ENCODE results near the gene SMIM21.
A peak's percentile ranks its signal among the peaks of the same experiment; 100 is the strongest.

SMIM21 gene

GRCh38 chr18:75378376-75379315, 48.9 kb downstream of the SMIM21 start:
- no peak for DNase-seq
- intact Hi-C loops (cut with DNase I): no loop called here

GRCh38 chr18:75377926-75378325, 49.6 kb downstream of the SMIM21 start:
- no peak for DNase-seq
- intact Hi-C loops (cut with DNase I): no loop called here

GRCh38 chr18:75377258-75377657, 50.2 kb downstream of the SMIM21 start:
- intact Hi-C loops (cut with DNase I): no loop called here
- DNase-seq: no peak

GRCh38 chr18:75376004-75376403, 51.5 kb downstream of the SMIM21 start:
- intact Hi-C loops (cut with DNase I): no loop called here
- DNase-seq: no peak

GRCh38 chr18:75375341-75375740, 52.2 kb downstream of the SMIM21 start:
- intact Hi-C loops (cut with DNase I): no loop called here
- no peak for DNase-seq

GRCh38 chr18:75374466-75374865, 53.0 kb downstream of the SMIM21 start:
- intact Hi-C loops (cut with DNase I): no loop called here

GRCh38 chr18:75369026-75369721, 58.3 kb downstream of the SMIM21 start:
- intact Hi-C loops (cut with DNase I): no loop called here
- DNase-seq: peak in 1 of 10 donors; percentile 67

More at GRCh38 chr18:75374466-75374865, 53.0 kb downstream of the SMIM21 start:
- DNase-seq: no peak

GRCh38 chr18:75365837-75366236, 61.7 kb downstream of the SMIM21 start:
- DNase-seq: peak in 1 of 10 donors; percentile 10
- intact Hi-C loops (cut with DNase I): no loop called here

GRCh38 chr18:75365254-75365629, 62.3 kb downstream of the SMIM21 start:
- peak in 1 of 10 donors; percentile 10 for DNase-seq
- intact Hi-C loops (cut with DNase I): no loop called here

GRCh38 chr18:75364512-75365253, 62.8 kb downstream of the SMIM21 start:
- intact Hi-C loops (cut with DNase I): no loop called here
- peak in 1 of 10 donors; percentile 69 for DNase-seq

GRCh38 chr18:75363446-75364225, 63.9 kb downstream of the SMIM21 start:
- DNase-seq: no peak
- intact Hi-C loops (cut with DNase I): no loop called here

GRCh38 chr18:75362435-75362834, 65.1 kb downstream of the SMIM21 start:
- intact Hi-C loops (cut with DNase I): no loop called here
- peak in 1 of 10 donors; percentile 69 for DNase-seq

- DNase-seq: peak in 1 of 10 donors; percentile 35
- intact Hi-C loops (cut with DNase I): no loop called here
These were observed 66.6 kb downstream of the SMIM21 start for GRCh38 chr18:75360941-75361340.

GRCh38 chr18:75360215-75360614, 67.3 kb downstream of the SMIM21 start:
- no peak for DNase-seq
- intact Hi-C loops (cut with DNase I): no loop called here
